GM15510 (cell line): Measurements from ENCODE around the gene MIPOL1.

Experiments used
- POLR2A ChIP-seq: IDR thresholded peaks from 3 replicates; pipeline ENCODE4 v1.6.1; 2011; ENCODE audit warnings: borderline replicate concordance; ENCODE audit not compliant: insufficient read length; ENCODE audit errors: extremely low read depth

MIPOL1 gene

DNA sequence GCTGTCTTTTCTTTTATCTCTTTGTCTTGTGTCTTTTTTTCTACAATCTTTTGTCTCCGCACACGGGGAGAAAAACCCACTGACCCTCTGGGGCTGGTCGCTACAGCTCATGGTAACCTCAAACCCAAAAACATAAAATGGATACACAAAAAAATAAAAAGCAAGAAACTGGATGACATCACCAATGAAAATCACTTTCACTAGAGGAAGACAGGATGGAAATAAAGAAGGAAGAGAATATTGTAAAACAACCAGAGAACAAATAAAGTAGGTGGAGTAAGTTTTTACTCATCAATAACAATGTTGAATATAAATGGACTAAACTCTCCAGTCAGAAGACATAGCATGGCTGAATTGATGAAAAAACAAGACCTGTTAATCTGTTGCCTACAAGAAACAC lies 17.6 kb downstream of the MIPOL1 start:
- TF ChIP-seq POLR2A = no peak

- no peak for TF ChIP-seq POLR2A
Observed at GRCh38 chr14:37221073-37221472, 23.3 kb downstream of the MIPOL1 start.

GRCh38 chr14:37223947-37224474 lies 26.3 kb downstream of the MIPOL1 start:
- TF ChIP-seq POLR2A = no peak

- TF ChIP-seq POLR2A = no peak
Observed at GRCh38 chr14:37230551-37231194, 32.9 kb downstream of the MIPOL1 start.

- TF ChIP-seq POLR2A = no peak
Observed at GRCh38 chr14:37232907-37233481, 35.3 kb downstream of the MIPOL1 start.

- no peak for TF ChIP-seq POLR2A
Observed at GRCh38 chr14:37234222-37234621, 36.5 kb downstream of the MIPOL1 start.

GRCh38 chr14:37237094-37237493 lies 39.4 kb downstream of the MIPOL1 start:
- no peak for TF ChIP-seq POLR2A

- TF ChIP-seq POLR2A = no peak
Observed at GRCh38 chr14:37237735-37238200, 40.0 kb downstream of the MIPOL1 start.

DNA sequence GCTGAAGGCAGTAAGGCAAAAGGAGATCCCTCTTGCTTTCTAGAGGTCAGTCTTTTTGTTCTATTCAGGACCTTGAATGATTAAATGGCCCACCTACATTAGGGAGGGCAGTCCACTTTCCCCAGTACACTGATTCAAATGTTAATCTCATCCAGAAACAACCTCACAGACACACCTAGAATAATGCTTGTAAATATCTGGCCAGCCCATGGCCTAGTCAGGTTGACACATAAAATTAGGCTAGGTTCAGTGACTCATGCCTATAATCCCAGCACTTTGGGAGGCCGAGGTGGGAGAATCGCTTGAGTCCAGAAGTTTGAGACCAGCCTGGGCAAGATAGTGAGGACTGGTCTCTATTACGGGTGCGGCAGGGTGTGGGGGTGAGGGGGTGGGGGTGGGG lies 43.5 kb downstream of the MIPOL1 start:
- TF ChIP-seq POLR2A = no peak

DNA sequence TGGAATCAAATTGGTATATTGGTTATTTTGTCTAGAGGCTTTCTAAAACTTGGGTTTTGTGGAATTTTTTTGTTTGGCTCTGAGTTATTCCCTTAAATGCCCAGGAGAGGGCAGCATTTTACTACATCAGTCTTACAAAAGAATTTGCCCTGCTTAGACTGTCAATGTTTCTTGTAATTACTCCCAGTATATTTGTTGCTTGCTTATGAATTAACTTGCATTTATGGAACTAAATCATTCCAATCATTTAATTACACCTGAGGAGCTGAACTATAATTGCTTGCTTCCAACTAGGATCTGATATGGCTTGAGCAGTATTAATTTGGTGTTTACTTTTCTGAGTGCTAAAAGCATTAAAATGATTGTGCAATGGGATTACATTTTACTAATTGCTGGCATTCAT lies 48.7 kb downstream of the MIPOL1 start:
- no peak for TF ChIP-seq POLR2A

DNA sequence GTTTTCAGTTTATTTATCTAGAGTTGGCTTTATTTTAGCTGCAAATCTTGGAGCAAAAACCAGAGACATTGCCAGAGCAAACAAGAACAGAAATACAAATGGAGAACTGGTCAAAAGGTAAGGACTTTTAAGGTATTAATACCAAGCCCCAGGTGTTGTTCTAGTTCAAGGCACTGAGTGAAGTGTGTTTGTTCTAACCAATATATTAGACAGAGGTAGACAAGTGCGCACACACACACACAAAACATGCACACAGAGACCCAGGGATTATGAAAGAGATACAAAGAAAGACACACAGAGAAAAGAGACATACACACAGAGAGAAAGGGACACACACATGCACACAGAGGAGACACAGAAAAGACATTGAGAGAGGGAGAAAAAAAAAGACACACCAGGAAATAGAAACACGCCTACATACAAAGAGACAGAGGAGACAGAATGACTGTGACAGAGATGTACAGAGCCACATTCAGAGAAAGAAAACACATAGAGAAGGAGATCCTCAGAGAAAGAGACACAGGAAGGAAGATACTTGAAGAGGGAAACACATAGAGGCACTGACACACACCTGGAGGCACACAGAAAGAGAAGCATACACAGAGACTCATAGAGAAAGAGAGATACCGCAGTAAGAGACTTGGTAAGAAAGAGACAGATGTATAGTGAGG lies 50.2 kb downstream of the MIPOL1 start:
- TF ChIP-seq POLR2A = no peak

GRCh38 chr14:37251775-37252174 lies 54.0 kb downstream of the MIPOL1 start:
- no peak for TF ChIP-seq POLR2A

DNA sequence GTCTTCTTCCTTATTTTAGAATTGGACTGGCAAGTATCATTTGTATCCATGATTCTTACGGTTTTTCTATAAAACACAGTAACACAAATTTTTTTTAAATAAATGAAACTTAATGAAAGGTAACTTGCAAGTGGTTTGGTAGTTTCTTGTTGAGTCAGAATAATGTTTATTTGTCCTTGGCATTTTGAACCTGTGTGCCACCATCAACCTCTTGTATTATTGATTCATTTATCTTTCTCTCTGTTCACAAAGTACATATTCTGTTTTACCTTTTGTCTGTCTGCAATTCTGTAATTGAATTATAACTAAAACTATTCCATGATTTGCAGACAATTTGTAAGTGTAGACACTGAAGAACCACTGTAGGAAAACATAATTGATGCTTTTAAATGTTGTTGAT lies 54.7 kb downstream of the MIPOL1 start:
- no peak for TF ChIP-seq POLR2A

GRCh38 chr14:37253905-37254304 lies 56.2 kb downstream of the MIPOL1 start:
- TF ChIP-seq POLR2A = no peak

- TF ChIP-seq POLR2A = no peak
Observed at GRCh38 chr14:37254411-37254947, 56.7 kb downstream of the MIPOL1 start.
